OCI-LY3 (cell line): ENCODE measurements around the gene TP63.

Experiments used
- H2AFZ ChIP-seq: fragments of 200-600, 300-600 bp; shearing (Covaris generic); 2 replicates; pipeline ENCODE4 v1.6.0; 2014; ENCODE audit warnings: antibody characterized with exemption, low read depth, low read length
- H3K27ac ChIP-seq: fragments of 200-600, 300-600 bp; sonication (generic); 2 replicates; pipeline ENCODE4 v1.5.1; 2014; ENCODE audit warnings: mild to moderate bottlenecking, low read length, moderate library complexity, mixed read lengths
- H3K27me3 ChIP-seq: fragments of 200-600, 300-600 bp; sonication (generic); 2 replicates; pipeline ENCODE4 v1.6.1; 2014; ENCODE audit warnings: low read depth, low read length, mixed read lengths
- H3K36me3 ChIP-seq: fragments of 200-600, 300-600 bp; sonication (generic); replicated peaks from 2 replicates; pipeline ENCODE3; 2014; ENCODE audit warnings: low read depth, low read length, mixed read lengths
- H3K4me1 ChIP-seq: fragments of 300-600, 200-600 bp; sonication (generic); 2 replicates; pipeline ENCODE4 v1.6.1; 2014; ENCODE audit warnings: low read length, mixed read lengths
- H3K4me2 ChIP-seq: fragments of 200-600, 300-600 bp; sonication (generic); 2 replicates; pipeline ENCODE4 v1.6.1; 2014; ENCODE audit warnings: low read length, mixed read lengths
- H3K4me3 ChIP-seq: fragments of 300-600, 200-600 bp; sonication (generic); 2 replicates; pipeline ENCODE4 v1.5.1; 2014; ENCODE audit warnings: antibody characterized with exemption, mild to moderate bottlenecking, low read length, moderate library complexity
- H3K79me2 ChIP-seq: fragments of 300-600, 200-600 bp; shearing (Covaris generic); 2 replicates; pipeline ENCODE4 v1.6.1; 2014; ENCODE audit warnings: mild to moderate bottlenecking, low read length, mixed read lengths
- H3K9ac ChIP-seq: fragments of 300-600, 200-600 bp; shearing (Covaris generic); 2 replicates; pipeline ENCODE4 v1.6.0; 2014; ENCODE audit warnings: mild to moderate bottlenecking, low read length, moderate library complexity
- H3K9me3 ChIP-seq: fragments of 200-600, 300-600 bp; shearing (Covaris generic); 2 replicates; pipeline ENCODE4 v1.6.1; 2014; ENCODE audit warnings: low read length, mixed read lengths; ENCODE audit not compliant: insufficient read depth
- H4K20me1 ChIP-seq: fragments of 200-600, 300-600 bp; sonication (generic); 2 replicates; pipeline ENCODE4 v1.6.1; 2016; ENCODE audit warnings: low read length, mixed read lengths; ENCODE audit not compliant: insufficient read depth
- EZH2phosphoT487 ChIP-seq: fragments of 200-600 bp; shearing (Covaris generic); IDR thresholded peaks from 2 replicates; pipeline ENCODE4 v1.6.1; 2018; ENCODE audit warnings: antibody characterized with exemption, mixed run types, low read depth
- TF ChIP-seq, protein P1 (sequence below): fragments of 200-600, 300-600 bp; sonication (generic); IDR thresholded peaks from 2 replicates; pipeline ENCODE4 v1.5.1; 2014; ENCODE audit warnings: antibody characterized with exemption, low read length, low read depth

TP63 gene

DNA sequence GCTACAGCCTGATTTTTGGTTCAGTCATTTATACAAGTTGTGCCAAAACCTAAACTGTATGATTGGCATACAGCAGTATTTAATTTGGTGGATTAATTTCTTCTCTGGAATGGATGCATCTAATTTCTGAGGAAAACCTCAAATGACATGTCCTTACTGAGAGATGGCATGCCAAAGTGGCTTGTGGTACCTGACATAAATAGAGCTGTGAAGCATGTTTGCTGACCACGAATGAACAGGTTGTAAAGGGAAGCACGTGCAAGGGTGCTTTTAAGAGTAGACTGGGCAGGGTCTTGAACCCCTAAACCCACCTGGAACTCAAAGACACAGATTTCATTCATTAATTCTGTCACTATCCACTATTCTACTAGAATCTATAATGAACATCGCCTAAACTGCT lies 77.2 kb downstream of the TP63 start:
- no peak overlapping the region for H3K9ac ChIP-seq
- H3K36me3 ChIP-seq = peaks cover 4% of the 10 kb centered on the region
- H3K27ac ChIP-seq = no peak overlapping the region
- peaks cover 13% of the 10 kb centered on the region; the same call in 1 of the 2 replicates for H4K20me1 ChIP-seq
- no peak overlapping the region for H2AFZ ChIP-seq
- H3K4me3 ChIP-seq = no peak overlapping the region
- no peak overlapping the region for H3K4me2 ChIP-seq
- H3K27me3 ChIP-seq = no peaks in the 10 kb centered on the region
- no peaks in the 10 kb centered on the region for H3K9me3 ChIP-seq
- peaks cover 35% of the 10 kb centered on the region for H3K79me2 ChIP-seq
- peaks cover 15% of the 10 kb centered on the region for H3K4me1 ChIP-seq
- TF ChIP-seq, protein P1, sequence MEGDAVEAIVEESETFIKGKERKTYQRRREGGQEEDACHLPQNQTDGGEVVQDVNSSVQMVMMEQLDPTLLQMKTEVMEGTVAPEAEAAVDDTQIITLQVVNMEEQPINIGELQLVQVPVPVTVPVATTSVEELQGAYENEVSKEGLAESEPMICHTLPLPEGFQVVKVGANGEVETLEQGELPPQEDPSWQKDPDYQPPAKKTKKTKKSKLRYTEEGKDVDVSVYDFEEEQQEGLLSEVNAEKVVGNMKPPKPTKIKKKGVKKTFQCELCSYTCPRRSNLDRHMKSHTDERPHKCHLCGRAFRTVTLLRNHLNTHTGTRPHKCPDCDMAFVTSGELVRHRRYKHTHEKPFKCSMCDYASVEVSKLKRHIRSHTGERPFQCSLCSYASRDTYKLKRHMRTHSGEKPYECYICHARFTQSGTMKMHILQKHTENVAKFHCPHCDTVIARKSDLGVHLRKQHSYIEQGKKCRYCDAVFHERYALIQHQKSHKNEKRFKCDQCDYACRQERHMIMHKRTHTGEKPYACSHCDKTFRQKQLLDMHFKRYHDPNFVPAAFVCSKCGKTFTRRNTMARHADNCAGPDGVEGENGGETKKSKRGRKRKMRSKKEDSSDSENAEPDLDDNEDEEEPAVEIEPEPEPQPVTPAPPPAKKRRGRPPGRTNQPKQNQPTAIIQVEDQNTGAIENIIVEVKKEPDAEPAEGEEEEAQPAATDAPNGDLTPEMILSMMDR = no peak
- TF ChIP-seq EZH2phosphoT487 = no peak

DNA sequence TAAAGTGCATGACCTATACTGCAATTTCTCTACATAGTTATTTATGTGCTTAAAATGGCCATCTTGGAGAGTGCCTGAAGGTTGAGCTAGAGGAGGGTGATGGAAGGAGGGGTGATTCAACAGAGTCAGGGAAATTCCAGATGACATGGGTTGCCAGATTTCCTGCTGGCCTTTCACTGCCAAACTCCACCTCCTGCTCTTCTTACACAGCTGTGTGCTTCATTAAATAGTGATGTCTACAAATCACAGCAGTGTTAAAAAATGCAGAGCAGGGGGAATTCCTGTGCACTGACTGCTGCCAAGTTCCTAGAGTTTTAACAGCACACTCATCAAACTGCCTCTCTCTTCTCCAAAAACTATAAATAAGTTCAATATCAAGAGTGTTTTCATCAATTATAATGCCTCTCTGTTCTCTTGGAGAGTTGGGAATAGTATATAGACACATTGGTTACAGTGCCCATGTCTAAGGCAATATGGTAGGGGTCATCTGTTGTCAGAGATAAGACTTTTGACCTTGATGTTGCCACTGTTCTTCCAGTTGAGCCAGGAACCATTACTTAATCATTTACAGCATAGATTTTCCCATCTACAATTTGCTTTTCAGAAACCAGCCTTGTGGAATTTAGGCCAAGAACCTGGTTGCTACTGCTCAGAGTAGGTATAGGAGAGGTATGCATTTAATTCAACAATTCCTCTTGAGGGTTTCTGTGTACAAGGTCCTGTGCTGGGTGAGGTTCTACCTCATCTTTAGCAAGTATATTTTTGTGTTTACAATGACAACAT lies 79.6 kb downstream of the TP63 start:
- no peak for TF ChIP-seq EZH2phosphoT487
- TF ChIP-seq, protein P1 = no peak
- Histone ChIP-seq H3K4me3 (no peak overlapping the region), H4K20me1 (peaks cover 13% of the 10 kb centered on the region), H3K27me3 (no peaks in the 10 kb centered on the region), H3K9ac (no peak overlapping the region), H3K79me2 (peaks cover 38% of the 10 kb centered on the region), H2AFZ (no peak overlapping the region), H3K27ac (no peak overlapping the region), H3K4me1 (peaks cover 15% of the 10 kb centered on the region), H3K4me2 (peak overlapping the region; percentile 29), H3K36me3 (peaks cover 4% of the 10 kb centered on the region), H3K9me3 (no peaks in the 10 kb centered on the region)

DNA sequence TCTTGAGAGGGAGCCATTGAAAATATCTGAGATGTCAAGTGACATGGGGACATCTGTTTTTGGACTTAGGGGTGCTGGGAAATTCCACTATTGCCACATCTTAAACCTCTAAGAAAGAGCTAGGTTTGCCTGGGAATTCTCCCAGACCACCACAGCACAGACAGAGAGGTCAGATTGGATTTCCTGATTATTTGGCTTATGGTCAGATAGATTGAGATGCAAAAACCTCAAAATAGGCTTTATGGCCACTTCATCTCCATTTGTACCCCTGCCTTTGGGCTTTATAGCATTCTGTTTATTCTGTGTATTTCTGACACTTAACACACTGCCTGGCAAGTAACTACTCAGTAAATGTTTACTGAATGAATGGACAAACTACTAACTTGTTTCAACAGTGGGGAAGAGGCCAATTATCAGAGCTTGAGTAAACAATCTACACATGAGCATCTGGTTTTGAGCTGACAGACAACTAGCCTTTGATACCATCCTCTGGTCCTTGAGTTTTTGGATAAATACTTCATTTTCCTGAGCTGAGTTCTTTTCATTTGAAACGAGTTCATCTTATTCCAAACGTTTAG lies 81.8 kb downstream of the TP63 start:
- H3K27me3 ChIP-seq = no peaks in the 10 kb centered on the region
- TF ChIP-seq, protein P1 = no peak
- no peak for TF ChIP-seq EZH2phosphoT487
- H4K20me1 ChIP-seq = peaks cover 14% of the 10 kb centered on the region
- H3K4me3 ChIP-seq = no peak overlapping the region
- H3K79me2 ChIP-seq = peaks cover 35% of the 10 kb centered on the region
- H3K4me2 ChIP-seq = no peak overlapping the region
- no peak overlapping the region for H3K27ac ChIP-seq
- no peak overlapping the region for H2AFZ ChIP-seq
- H3K36me3 ChIP-seq = peaks cover 4% of the 10 kb centered on the region
- H3K9ac ChIP-seq = no peak overlapping the region
- H3K9me3 ChIP-seq = no peaks in the 10 kb centered on the region
- peaks cover 15% of the 10 kb centered on the region for H3K4me1 ChIP-seq
